D721Med (cell line): ENCODE data around the gene PALM3.

Experiments used
- DNase-seq: peaks from one replicate; pipeline ENCODE4 v3.0.0; 2011; ENCODE audit warnings: low spot score; ENCODE audit not compliant: insufficient read length
- FAIRE-seq: peaks from 2 replicates; lab custom pipeline; 2011; peaks lifted over from hg19 to GRCh38; lab: Jason Lieb, UNC
- TF ChIP-seq, protein P1 (sequence below): IDR thresholded peaks from 2 replicates; pipeline ENCODE4 v1.5.1; 2012; ENCODE audit warnings: mild to moderate bottlenecking, control low read depth; ENCODE audit not compliant: insufficient read depth; ENCODE audit errors: missing control alignments

PALM3 gene

DNA sequence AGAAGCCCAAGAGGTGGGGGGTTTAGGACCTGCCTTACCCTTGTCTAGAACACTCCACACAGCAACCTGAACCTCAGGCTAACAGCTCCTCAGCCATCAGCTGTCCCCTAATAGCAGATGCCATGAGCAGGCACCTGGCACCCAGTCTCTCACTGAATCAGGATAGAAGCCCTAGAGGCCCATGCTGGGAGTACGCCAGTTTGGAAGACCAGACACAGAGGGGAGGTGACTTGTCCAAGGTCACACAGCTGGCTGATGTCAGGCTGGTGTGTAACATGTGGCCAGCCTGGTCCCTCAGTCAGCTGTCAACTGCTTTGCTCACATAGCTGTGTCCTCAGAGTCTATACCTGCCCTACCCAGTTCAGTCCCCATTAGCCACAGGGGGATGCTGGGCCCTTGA is 41.4 kb upstream of the PALM3 start:
- FAIRE-seq = no peak
- no peak for DNase-seq
- TF ChIP-seq, protein P1, sequence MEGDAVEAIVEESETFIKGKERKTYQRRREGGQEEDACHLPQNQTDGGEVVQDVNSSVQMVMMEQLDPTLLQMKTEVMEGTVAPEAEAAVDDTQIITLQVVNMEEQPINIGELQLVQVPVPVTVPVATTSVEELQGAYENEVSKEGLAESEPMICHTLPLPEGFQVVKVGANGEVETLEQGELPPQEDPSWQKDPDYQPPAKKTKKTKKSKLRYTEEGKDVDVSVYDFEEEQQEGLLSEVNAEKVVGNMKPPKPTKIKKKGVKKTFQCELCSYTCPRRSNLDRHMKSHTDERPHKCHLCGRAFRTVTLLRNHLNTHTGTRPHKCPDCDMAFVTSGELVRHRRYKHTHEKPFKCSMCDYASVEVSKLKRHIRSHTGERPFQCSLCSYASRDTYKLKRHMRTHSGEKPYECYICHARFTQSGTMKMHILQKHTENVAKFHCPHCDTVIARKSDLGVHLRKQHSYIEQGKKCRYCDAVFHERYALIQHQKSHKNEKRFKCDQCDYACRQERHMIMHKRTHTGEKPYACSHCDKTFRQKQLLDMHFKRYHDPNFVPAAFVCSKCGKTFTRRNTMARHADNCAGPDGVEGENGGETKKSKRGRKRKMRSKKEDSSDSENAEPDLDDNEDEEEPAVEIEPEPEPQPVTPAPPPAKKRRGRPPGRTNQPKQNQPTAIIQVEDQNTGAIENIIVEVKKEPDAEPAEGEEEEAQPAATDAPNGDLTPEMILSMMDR = no peak

DNA sequence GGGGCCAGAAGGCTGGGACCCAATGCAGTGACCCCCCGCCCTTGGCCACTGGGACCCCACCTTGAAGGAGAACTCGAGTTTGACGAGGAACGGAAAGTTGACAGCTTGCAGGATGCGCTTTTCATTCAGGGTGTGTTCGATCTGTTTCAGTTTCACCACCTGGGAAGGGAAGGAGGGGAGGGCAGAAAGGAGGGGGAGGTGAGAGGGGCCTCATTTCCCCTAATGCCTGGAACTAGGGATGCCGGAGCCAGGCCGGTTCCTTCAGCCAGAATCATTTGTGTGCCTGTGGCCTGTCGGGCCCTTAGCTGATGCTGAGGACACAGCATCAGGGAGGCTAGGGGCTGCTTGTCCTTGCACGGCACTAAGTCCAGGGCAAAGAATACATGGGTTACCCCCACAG is 40.9 kb upstream of the PALM3 start:
- no peak for DNase-seq
- FAIRE-seq = no peak
- TF ChIP-seq, protein P1 = no peak

DNA sequence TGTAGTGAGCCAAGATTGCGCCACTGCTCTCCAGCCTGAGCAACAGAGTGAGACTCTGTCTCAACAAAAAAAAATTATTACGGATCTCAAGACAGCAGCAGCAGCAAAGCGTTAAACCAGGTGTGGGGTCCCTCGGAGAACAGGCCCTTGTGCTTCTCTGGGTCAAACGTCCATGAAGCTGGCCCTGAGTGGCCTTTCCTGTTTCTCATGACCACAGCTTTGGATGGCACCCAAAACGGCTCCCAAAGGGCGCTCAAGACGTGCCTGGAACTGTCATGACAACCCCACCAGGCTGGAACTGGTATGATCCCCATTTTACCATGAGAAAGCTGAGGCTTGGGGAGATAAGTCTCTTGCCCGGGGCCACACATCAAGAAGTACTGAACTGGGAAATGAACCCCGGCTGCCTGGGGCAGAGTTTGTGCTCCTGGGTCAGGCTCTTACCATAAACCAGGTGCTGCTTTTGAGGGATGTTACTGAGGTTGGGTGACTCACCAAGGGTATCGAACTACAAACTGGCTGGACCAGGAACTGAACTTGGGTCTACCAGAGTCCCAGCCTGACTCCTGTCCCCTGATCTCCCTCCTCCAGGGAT is 40.3 kb upstream of the PALM3 start:
- DNase-seq = no peak
- TF ChIP-seq, protein P1 = no peak
- FAIRE-seq = no peak

DNA sequence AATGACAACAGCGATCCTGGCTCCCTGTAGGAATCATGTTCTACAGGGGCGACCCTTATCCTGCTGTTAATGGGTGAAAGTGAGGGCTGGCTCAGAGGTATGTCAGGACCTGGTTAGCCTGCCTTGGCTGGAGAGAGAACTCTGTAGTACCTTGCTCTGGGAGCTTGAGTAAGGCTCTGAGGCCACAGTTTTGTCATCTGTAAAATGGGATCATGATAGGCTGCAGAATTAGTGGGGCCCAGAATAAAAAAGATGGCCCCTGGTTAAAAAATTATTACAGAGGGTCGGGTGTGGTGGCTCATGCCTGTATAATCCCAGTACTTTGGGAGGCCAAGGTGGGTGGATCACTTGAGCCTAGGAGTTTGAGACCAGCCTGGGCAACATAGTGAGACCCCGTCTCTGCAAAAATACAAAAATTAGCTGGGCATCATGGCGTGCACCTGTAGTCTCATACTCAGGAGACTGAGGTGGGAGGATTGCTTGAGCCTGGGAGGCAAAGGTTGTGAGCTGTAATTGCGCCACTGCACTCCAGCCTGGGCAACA is 39.2 kb upstream of the PALM3 start:
- TF ChIP-seq, protein P1 = no peak
- DNase-seq (no peak), FAIRE-seq (no peak)

DNA sequence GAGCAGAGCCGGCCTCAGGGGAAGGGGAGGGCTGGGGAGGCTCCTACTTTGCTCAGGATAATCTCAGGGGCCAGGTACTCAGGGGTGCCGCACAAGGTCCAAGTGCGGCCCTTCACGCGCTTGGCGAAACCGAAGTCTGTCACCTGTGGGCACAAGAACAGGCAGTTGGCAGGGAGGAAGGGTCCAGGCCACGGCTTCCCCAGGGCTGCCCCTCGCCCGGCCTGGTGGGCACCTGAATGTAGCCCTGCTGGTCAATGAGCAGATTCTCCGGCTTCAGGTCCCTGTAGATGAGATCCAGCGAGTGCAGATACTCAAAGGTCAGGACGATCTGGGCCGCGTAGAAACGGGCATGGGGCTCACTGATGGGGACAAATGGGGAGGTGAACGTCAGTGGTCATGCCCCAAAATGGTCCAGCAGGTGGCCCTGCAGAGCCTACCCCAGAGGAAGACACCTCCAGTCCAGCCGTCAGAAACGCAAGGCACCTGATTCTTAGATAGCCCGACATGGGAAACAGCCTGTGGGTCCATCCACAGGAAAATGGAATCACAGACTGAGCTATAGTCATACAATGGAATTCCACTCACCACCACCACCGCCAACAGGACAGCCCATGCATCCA is 35.8 kb upstream of the PALM3 start:
- no peak for FAIRE-seq
- no peak for DNase-seq
- TF ChIP-seq, protein P1 = peak; percentile 12

DNA sequence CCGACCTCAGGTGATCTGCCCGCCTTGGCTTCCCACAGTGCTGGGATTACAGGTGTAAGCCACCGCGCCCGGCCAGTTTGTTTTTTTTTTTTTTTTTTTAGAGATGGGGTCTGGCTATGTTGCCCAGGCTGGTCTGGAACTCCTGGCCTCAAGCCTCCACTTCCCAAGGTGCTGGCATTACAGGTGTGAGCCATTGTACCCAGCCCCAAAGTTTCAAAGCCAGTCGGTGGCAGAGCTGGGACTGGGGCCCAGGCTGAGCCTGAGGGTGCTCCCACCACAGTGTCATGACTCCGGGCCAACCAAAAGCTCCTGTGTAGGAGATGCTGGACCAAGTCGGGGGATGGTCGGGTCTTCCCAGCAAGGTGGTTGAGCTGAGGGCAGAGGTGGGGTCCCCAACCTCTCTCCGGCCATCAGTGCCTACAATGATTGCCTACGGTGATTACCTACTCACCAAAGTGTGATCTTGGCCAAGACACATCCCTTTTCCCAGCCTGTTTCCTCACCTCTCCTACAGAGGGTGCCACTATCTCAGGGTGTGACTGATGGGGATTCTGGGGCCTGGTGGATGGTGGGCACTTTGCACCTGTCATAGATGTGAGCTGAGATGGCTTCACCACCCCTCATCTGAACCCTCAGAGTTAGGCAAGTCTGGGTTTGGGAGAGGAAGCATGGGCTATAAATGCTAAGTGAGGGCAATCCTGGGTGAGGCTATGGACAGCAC is 34.6 kb upstream of the PALM3 start:
- FAIRE-seq (no peak), DNase-seq (no peak)
- TF ChIP-seq, protein P1 = peak; percentile 2

DNA sequence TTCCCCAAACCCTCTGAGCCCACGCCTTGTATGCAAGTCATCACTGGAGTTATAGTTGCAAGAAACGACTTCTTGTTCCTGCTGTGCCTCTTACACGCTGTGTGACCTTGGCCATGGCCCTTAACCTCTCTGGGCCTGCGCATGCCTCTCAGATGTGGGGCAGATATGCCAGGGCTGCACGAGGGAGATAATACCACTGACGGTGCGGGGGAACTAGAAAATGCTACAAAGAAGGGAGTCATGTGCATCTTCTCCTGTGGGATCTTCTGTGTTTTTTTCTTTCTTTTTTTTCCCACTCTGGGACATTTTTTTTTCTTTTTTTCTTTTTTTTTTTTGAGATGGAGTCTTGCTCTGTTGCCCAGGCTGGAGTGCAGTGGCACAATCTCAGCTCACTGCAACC is 33.0 kb upstream of the PALM3 start:
- DNase-seq = no peak
- FAIRE-seq = no peak
- TF ChIP-seq, protein P1 = no peak
